TTC549 (cell line): ENCODE results near the gene ENDOD1.

Experiments
- FAIRE-seq: peaks from 2 replicates; lab custom pipeline; 2012; peaks lifted over from hg19 to GRCh38; lab: Jason Lieb, UNC

ENDOD1 gene

GRCh38 chr11:95078526-95078925 is 11.1 kb upstream of the ENDOD1 start:
- FAIRE-seq: no peak

GRCh38 chr11:95081010-95081409 is 8.6 kb upstream of the ENDOD1 start:
- no peak for FAIRE-seq

- FAIRE-seq: no peak
Measured at GRCh38 chr11:95081412-95081811, 8.2 kb upstream of the ENDOD1 start.

GRCh38 chr11:95082576-95083001 is 7.1 kb upstream of the ENDOD1 start:
- no peak for FAIRE-seq

GRCh38 chr11:95084509-95084908 is 5.1 kb upstream of the ENDOD1 start:
- no peak for FAIRE-seq

- FAIRE-seq: no peak
Measured at GRCh38 chr11:95085117-95085816, 4.4 kb upstream of the ENDOD1 start.

- no peak for FAIRE-seq
Measured at GRCh38 chr11:95086151-95086550, 3.5 kb upstream of the ENDOD1 start.

GRCh38 chr11:95086836-95087570 is 2.6 kb upstream of the ENDOD1 start:
- no peak for FAIRE-seq

GRCh38 chr11:95088946-95089619 is 563 bp upstream of the ENDOD1 start:
- FAIRE-seq: no peak

GRCh38 chr11:95091663-95092180 is 2.1 kb downstream of the ENDOD1 start:
- no peak for FAIRE-seq

- FAIRE-seq: no peak
Measured at GRCh38 chr11:95092549-95093324, 3.1 kb downstream of the ENDOD1 start.

- no peak for FAIRE-seq
Measured at GRCh38 chr11:95093548-95093947, 3.9 kb downstream of the ENDOD1 start.

GRCh38 chr11:95095858-95096587 is 6.4 kb downstream of the ENDOD1 start:
- FAIRE-seq: no peak

GRCh38 chr11:95097209-95097608 is 7.6 kb downstream of the ENDOD1 start:
- FAIRE-seq: no peak

- no peak for FAIRE-seq
Measured at GRCh38 chr11:95098826-95099225, 9.2 kb downstream of the ENDOD1 start.

GRCh38 chr11:95100191-95100648 is 10.6 kb downstream of the ENDOD1 start:
- no peak for FAIRE-seq

GRCh38 chr11:95100856-95101507 is 11.3 kb downstream of the ENDOD1 start:
- FAIRE-seq: no peak

GRCh38 chr11:95101935-95102334 is 12.3 kb downstream of the ENDOD1 start:
- no peak for FAIRE-seq

- no peak for FAIRE-seq
Measured at GRCh38 chr11:95102733-95103132, 13.1 kb downstream of the ENDOD1 start.

- FAIRE-seq: no peak
Measured at GRCh38 chr11:95103701-95104100, 14.1 kb downstream of the ENDOD1 start.
